OCI-LY1 (cell line): Measurements from ENCODE around the gene PACC1.

Experiments
- H2AFZ ChIP-seq: fragments of 200-600 bp; sonication (generic), shearing (Covaris generic); 2 replicates; pipeline ENCODE4 v1.6.0; 2014; ENCODE audit warnings: antibody characterized with exemption, mild to moderate bottlenecking, low read length
- H3F3A ChIP-seq: fragments of 200-600 bp; sonication (generic), shearing (Covaris generic); 2 replicates; pipeline ENCODE4 v1.6.0; 2014; ENCODE audit warnings: mild to moderate bottlenecking, antibody characterized with exemption, low read length, moderate library complexity; ENCODE audit not compliant: insufficient read depth
- H3K27ac ChIP-seq: fragments of 200-600 bp; sonication (generic); 2 replicates; pipeline ENCODE4 v1.5.1; 2014; ENCODE audit warnings: low read length, mixed run types, mild to moderate bottlenecking, low read depth; ENCODE audit not compliant: poor library complexity, severe bottlenecking
- H3K27me3 ChIP-seq: fragments of 200-600 bp; sonication (generic); 2 replicates; pipeline ENCODE4 v1.6.0; 2014; ENCODE audit warnings: antibody characterized with exemption, mild to moderate bottlenecking, low read length, moderate library complexity; ENCODE audit not compliant: insufficient read depth
- H3K36me3 ChIP-seq: fragments of 200-600 bp; sonication (generic); 2 replicates; pipeline ENCODE4 v1.6.1; 2014; ENCODE audit warnings: mild to moderate bottlenecking, antibody characterized with exemption, low read length, moderate library complexity, mixed read lengths; ENCODE audit not compliant: insufficient read depth
- H3K4me1 ChIP-seq: fragments of 200-600 bp; sonication (generic); 2 replicates; pipeline ENCODE4 v1.5.1; 2014; ENCODE audit warnings: mild to moderate bottlenecking, low read length, moderate library complexity; ENCODE audit not compliant: insufficient read depth, severe bottlenecking
- H3K4me2 ChIP-seq: fragments of 200-600 bp; sonication (generic), shearing (Covaris generic); 2 replicates; pipeline ENCODE4 v1.6.1; 2014; ENCODE audit warnings: low read length
- H3K4me3 ChIP-seq: fragments of 200-600 bp; sonication (generic); 2 replicates; pipeline ENCODE4 v1.5.1; 2014; ENCODE audit warnings: low read length, low read depth, mild to moderate bottlenecking, mixed read lengths; ENCODE audit not compliant: poor library complexity, severe bottlenecking
- H3K79me2 ChIP-seq: fragments of 200-600 bp; shearing (Covaris generic); 2 replicates; pipeline ENCODE4 v1.6.1; 2016; ENCODE audit warnings: mixed run types, low read length, mixed read lengths; ENCODE audit not compliant: insufficient read depth
- H3K9ac ChIP-seq: fragments of 200-600 bp; sonication (generic), shearing (Covaris generic); 2 replicates; pipeline ENCODE4 v1.6.1; 2014; ENCODE audit warnings: mild to moderate bottlenecking, low read length, mixed read lengths
- H3K9me2 ChIP-seq: fragments of 200-600 bp; sonication (generic), shearing (Covaris generic); 2 replicates; pipeline ENCODE4 v1.6.1; 2014; ENCODE audit warnings: low read depth, mild to moderate bottlenecking, low read length, mixed read lengths
- H3K9me3 ChIP-seq: fragments of 200-600 bp; shearing (Covaris generic); 2 replicates; pipeline ENCODE4 v1.6.1; 2014; ENCODE audit warnings: low read length, mixed read lengths
- H4K20me1 ChIP-seq: fragments of 200-600 bp; sonication (generic), shearing (Covaris generic); 2 replicates; pipeline ENCODE4 v1.6.0; 2016; ENCODE audit warnings: mild to moderate bottlenecking, low read length; ENCODE audit not compliant: insufficient read depth
- EZH2 ChIP-seq: fragments of 200-600 bp; sonication (generic), shearing (Covaris generic); IDR thresholded peaks from 2 replicates; pipeline ENCODE4 v1.8.0; 2017; ENCODE audit warnings: borderline replicate concordance, mixed run types, mild to moderate bottlenecking, antibody characterized with exemption, low read length, moderate library complexity, mixed read lengths
- TF ChIP-seq, protein P1 (sequence below): fragments of 200-600 bp; sonication (generic), shearing (Covaris generic); IDR thresholded peaks from 2 replicates; pipeline ENCODE4 v1.5.1; 2017; ENCODE audit warnings: mild to moderate bottlenecking, antibody characterized with exemption, low read length, moderate library complexity, mixed read lengths

Gene PACC1

DNA sequence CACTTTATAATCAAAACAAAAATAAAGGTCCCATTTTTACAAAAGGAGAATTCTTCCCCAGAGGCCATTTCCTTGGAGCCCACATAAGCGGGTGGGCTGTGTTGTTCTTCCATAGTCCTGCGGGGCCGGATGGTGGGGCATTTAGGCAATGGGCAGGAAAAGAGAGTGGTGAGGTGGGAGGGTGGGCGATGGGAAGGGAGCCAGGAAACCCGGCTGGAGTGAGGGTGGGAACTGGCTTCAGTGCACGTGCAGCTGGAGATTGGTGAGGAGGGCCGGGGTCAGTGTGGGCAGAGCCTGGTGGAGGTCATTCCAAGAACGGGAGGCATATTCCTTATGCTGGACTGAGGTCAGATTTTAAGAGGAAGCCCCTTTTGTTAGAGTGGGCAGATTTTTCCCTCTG, 31.6 kb upstream of the PACC1 start:
- Histone ChIP-seq H3K4me3 (no peak overlapping the region), H3K36me3 (peaks cover 4% of the 10 kb centered on the region), H3K4me2 (no peak overlapping the region), H3K9me3 (no peaks in the 10 kb centered on the region), H3K9me2 (no peaks in the 10 kb centered on the region), H3K9ac (no peak overlapping the region), H3K79me2 (no peaks in the 10 kb centered on the region), H3K27me3 (no peaks in the 10 kb centered on the region), H3K4me1 (peaks cover 10% of the 10 kb centered on the region), H4K20me1 (no peaks in the 10 kb centered on the region), H3K27ac (no peak overlapping the region), H2AFZ (no peak overlapping the region), H3F3A (no peaks in the 10 kb centered on the region)
- no peak for TF ChIP-seq EZH2
- TF ChIP-seq, protein P1, sequence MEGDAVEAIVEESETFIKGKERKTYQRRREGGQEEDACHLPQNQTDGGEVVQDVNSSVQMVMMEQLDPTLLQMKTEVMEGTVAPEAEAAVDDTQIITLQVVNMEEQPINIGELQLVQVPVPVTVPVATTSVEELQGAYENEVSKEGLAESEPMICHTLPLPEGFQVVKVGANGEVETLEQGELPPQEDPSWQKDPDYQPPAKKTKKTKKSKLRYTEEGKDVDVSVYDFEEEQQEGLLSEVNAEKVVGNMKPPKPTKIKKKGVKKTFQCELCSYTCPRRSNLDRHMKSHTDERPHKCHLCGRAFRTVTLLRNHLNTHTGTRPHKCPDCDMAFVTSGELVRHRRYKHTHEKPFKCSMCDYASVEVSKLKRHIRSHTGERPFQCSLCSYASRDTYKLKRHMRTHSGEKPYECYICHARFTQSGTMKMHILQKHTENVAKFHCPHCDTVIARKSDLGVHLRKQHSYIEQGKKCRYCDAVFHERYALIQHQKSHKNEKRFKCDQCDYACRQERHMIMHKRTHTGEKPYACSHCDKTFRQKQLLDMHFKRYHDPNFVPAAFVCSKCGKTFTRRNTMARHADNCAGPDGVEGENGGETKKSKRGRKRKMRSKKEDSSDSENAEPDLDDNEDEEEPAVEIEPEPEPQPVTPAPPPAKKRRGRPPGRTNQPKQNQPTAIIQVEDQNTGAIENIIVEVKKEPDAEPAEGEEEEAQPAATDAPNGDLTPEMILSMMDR = no peak

DNA sequence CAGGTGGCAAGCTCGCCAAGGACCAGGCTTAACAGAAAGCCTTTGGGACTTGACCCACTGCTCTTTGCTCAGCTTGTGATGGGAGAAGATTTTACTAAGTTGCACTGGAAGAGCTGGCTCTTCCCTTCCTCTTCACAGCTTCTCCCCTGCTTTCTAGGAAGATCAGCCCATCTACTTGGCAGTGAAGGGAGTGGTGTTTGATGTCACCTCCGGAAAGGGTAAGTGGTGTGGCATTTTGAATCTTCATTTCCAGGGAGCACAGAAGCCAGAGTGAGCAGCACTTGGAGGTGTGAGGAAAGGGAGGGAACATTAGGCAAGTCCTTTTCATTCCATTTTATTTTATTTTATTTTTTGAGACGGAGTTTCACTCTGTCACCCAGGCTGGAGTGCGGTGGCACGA, 27.7 kb upstream of the PACC1 start:
- no peak overlapping the region for H3K27ac ChIP-seq
- H3K4me3 ChIP-seq = no peak overlapping the region
- H3K27me3 ChIP-seq = no peaks in the 10 kb centered on the region
- H2AFZ ChIP-seq = no peak overlapping the region
- H3K4me2 ChIP-seq = no peak overlapping the region
- no peaks in the 10 kb centered on the region for H3K9me3 ChIP-seq
- no peaks in the 10 kb centered on the region for H3K9me2 ChIP-seq
- no peaks in the 10 kb centered on the region for H3F3A ChIP-seq
- H3K79me2 ChIP-seq = no peaks in the 10 kb centered on the region
- no peaks in the 10 kb centered on the region for H3K4me1 ChIP-seq
- H4K20me1 ChIP-seq = no peaks in the 10 kb centered on the region
- peaks cover 4% of the 10 kb centered on the region for H3K36me3 ChIP-seq
- no peak overlapping the region for H3K9ac ChIP-seq
- TF ChIP-seq, protein P1 = no peak
- TF ChIP-seq EZH2 = no peak

DNA sequence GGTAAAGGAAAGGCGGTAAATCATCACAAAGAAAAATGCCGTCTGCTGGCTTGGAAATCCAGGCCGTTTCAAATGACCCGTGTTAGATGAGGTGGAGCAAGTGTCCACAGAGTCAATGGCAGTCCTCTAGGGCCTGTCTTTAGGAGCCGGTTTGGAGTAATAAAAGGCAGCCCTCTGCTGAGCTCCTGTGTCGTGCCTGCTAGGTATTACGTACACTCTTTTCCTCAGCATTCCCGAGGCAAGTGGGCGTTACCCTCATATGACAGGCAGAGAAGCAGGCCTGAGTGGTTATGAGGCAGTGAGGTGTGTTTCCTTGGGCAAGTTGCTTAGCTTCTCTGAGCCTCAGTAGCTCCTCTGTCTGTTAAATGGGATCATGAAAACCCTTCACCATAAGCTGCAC, 25.7 kb upstream of the PACC1 start:
- Histone ChIP-seq H2AFZ (no peak overlapping the region), H3K27me3 (no peaks in the 10 kb centered on the region), H3K4me3 (no peak overlapping the region), H3K36me3 (peaks cover 4% of the 10 kb centered on the region), H3K27ac (no peak overlapping the region), H3K9ac (no peak overlapping the region), H3K79me2 (no peaks in the 10 kb centered on the region), H3F3A (0 out of 2 replicates have a peak, but pooled peaks cover 4% of the 10 kb centered on the region), H3K9me3 (no peaks in the 10 kb centered on the region), H3K4me2 (no peak overlapping the region), H4K20me1 (no peaks in the 10 kb centered on the region), H3K9me2 (no peaks in the 10 kb centered on the region), H3K4me1 (no peaks in the 10 kb centered on the region)
- TF ChIP-seq, protein P1 = no peak
